Heart right ventricle (tissue), 16 donors: ENCODE results near the gene EFCC1. TPM values are rescaled to one million over a fixed set of nuclear protein-coding genes. Genes with fewer than 3 reads are reported as not detected.

Experiments used
- ATAC-seq, 8 donors: fragments of 200-7000 bp; cut with Tn5 transposase; one replicate each; pipeline ENCODE4 v1.9.1; 2020; ENCODE audit warnings: mild to moderate bottlenecking in 8 of 8, moderate library complexity in 8 of 8, moderate number of reproducible peaks in 1 of 8
- DNase-seq, 2 donors: peaks; one replicate each; pipeline ENCODE4 v3.0.0-alpha.2; 2020
- H3K27ac ChIP-seq, 10 donors: fragments of 200-600 bp; sonication (generic) in 2 of 10; one replicate each; pipeline versions ENCODE4 v1.5.0 to v1.8.0; 2020 to 2022; ENCODE audit warnings: mild to moderate bottlenecking in 3 of 10
- H3K27me3 ChIP-seq, 7 donors: fragments of 200-600 bp; one replicate each; pipeline ENCODE4 v1.8.0; 2021 to 2022; ENCODE audit warnings: mild to moderate bottlenecking in 2 of 7
- H3K36me3 ChIP-seq, 9 donors: fragments of 200-600 bp; sonication (generic) in 1 of 9; one replicate each; pipeline versions ENCODE4 v1.5.0 to v1.8.0; 2020 to 2022; ENCODE audit warnings: mild to moderate bottlenecking in 2 of 9
- H3K4me1 ChIP-seq, 9 donors: fragments of 200-600 bp; sonication (generic) in 1 of 9; one replicate each; pipeline versions ENCODE4 v1.5.0 to v1.8.0; 2020 to 2022; ENCODE audit warnings: mild to moderate bottlenecking in 4 of 9
- H3K4me3 ChIP-seq, 10 donors: fragments of 200-600 bp; sonication (generic) in 2 of 10; one replicate each; pipeline versions ENCODE4 v1.5.0 to v1.8.0; 2020 to 2022; ENCODE audit warnings: mild to moderate bottlenecking in 7 of 10, moderate library complexity in 2 of 10
- H3K9me3 ChIP-seq, 11 donors: fragments of 200-600 bp in 10 of 11; sonication (generic) in 2 of 11; one replicate each; pipeline versions ENCODE4 v1.5.0 to v1.8.0; 2013 to 2022; ENCODE audit warnings: mild to moderate bottlenecking in 2 of 11, control low read depth in 1 of 11, moderate library complexity in 1 of 11
- CTCF ChIP-seq, 9 donors: fragments of 200-600 bp; sonication (generic) in 2 of 9; IDR thresholded peaks; one replicate each; pipeline versions ENCODE4 v1.5.0 to v1.8.0; 2021 to 2022; ENCODE audit warnings: antibody characterized with exemption in 9 of 9, mild to moderate bottlenecking in 5 of 9, moderate library complexity in 1 of 9
- WGBS, 2 donors: extraction: QIAGEN DNeasy Blood & Tissue Kit; methylation state at CpG; one replicate each; pipeline ENCODE4 v1.1.7; 2013; ENCODE audit warnings: inconsistent platforms in 1 of 2; 5-methylcytosine and 5-hydroxymethylcytosine counted together
- intact Hi-C, 10 donors: fragments of 100-400 bp; cut with DNase I; formaldehyde crosslinking; loops; one replicate each; pipeline versions ENCODE4 v1.11.1 to v1.14.2; 2022
- polyA plus RNA-seq, 2 donors: library from polyadenylated mRNA; stranded (reverse); fragments of 200-250 nt; gene quantifications; one replicate each; pipeline ENCODE4 v1.2.3, GENCODE V29; 2013
- total RNA-seq, 10 donors: library from RNA; stranded (reverse); fragmentation: NEBNext Ultra II Directional in 3 of 10; extraction: Animal tissue kit (Norgen Biotek cat#: 25700) in 3 of 10; gene quantifications; one replicate each; pipeline versions ENCODE4 v1.2.1 to v1.2.4, GENCODE V29; 2021 to 2023
- donor health status: Arrhythmogenic right ventricular cardiomyopathy.
- donor health status: ischemic (EF 13 %, LVEDD 7.1; RV severe dilation, severe dysfunction).
- donor health status: healthy with polysubstance abuse.
- donor health status: DM: no; HTN: yes; CAD: no.
- donor health status: DM: no; HTN: no; CAD: no.
- donor health status: ischemic (EF 25% LVEDD 6.9; RV normal size, moderate dysfunction).
- donor health status: ischemic (EF 25% LVEDD 5.7; RV mildly dilated, moderate dysfunction).
- donor health status: healthy.
- donor health status: DM: yes; HTN: yes; CAD: no.
- donor health status: Ischemic cardiomyopathy.
- donor health status: ischemic (EF 35%, LVEDD 5.7; RV mildly dilated, moderate dysfunction).
- donor health status: nonischemic (EF 11% LVEDD 7.7; RV severe dilation, severe dysfunction).
- donor health status: DM: yes; HTN: yes; CAD: no.
- donor health status: PGD.
- donor health status: ischemic (EF 29% LVEDD 5.4; RV normal size, mild dysfunction).
- donor health status: nonischemic (EF 23%, LVEDD 6.1; RV moderate dilation, normal function).

The EFCC1 gene
- total and polyA plus RNA-seq, 12 donors: 1.0 to 3.3 (median 2.1) TPM

GRCh38 chr3:128987302-128988100 is 13.6 kb upstream of the EFCC1 start:
- no peak overlapping the region for H3K27ac ChIP-seq
- 90 to 93% methylated on average over 15 of the region's 15 CpGs for WGBS, 2 donors
- no peaks in the 10 kb centered on the region for H3K27me3 ChIP-seq
- ATAC-seq (no peak), DNase-seq (no peak)
- no peaks in the 10 kb centered on the region for H3K4me1 ChIP-seq
- no peaks in the 10 kb centered on the region for H3K36me3 ChIP-seq
- H3K4me3 ChIP-seq: no peak overlapping the region
- H3K9me3 ChIP-seq: no peaks in the 10 kb centered on the region
- intact Hi-C loops: loop anchor here in 2 of 10 donors (10.0 kb wide), 2 partner anchors 47 to 57 kb away; no protein-coding TSS in a partner anchor
- no peak for TF ChIP-seq CTCF (IDR thresholded peaks at IDR 0.05)

GRCh38 chr3:128988286-128988685 is 12.8 kb upstream of the EFCC1 start:
- no peaks in the 10 kb centered on the region for H3K27me3 ChIP-seq
- H3K27ac ChIP-seq: no peak overlapping the region
- peaks cover 0 to 4% (median 0%) of the 10 kb centered on the region in 9 donors for H3K4me1 ChIP-seq
- no peaks in the 10 kb centered on the region for H3K9me3 ChIP-seq
- no peak for TF ChIP-seq CTCF (IDR thresholded peaks at IDR 0.05)
- ATAC-seq: no peak
- H3K36me3 ChIP-seq: no peaks in the 10 kb centered on the region
- 95 to 97% methylated on average over 8 of the region's 8 CpGs for WGBS, 2 donors
- DNase-seq: no peak
- intact Hi-C loops: loop anchor here in 2 of 10 donors (10.0 kb wide), 2 partner anchors 47 to 57 kb away; no protein-coding TSS in a partner anchor
- no peak overlapping the region for H3K4me3 ChIP-seq

DNA sequence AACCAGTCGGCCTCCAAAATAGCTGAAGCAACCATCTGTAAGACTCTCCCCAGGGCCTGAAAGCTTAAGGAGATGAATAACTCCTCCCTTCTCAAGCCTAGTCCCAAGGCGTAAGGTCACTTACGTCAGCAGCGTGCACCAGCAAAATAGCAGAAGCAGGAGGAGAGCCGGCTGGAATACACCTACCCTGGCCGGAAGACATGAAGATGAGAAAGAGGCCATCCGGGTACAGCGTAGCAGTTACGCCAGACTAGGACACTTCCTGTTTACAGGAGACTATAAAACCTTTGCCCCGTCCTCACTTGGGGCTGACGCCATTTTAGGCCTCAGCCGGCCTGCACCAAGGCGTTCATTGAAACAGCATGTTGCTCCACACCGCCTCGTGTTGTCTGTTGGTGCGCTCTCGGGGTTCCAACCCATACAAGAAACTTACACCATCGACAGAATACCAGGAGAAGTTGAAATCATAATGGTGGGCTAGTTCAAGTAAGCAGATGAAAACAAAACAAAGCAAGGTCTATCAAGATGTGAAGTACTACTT is 9.7 kb upstream of the EFCC1 start:
- H3K27ac ChIP-seq: peak overlapping the region in 1 of 10 donors; percentile 82
- H3K4me3 ChIP-seq: no peak overlapping the region
- no peak for DNase-seq

More for the DNA sequence above, 9.7 kb upstream of the EFCC1 start:
- no peak for TF ChIP-seq CTCF (IDR thresholded peaks at IDR 0.05)
- H3K36me3 ChIP-seq: no peaks in the 10 kb centered on the region
- WGBS, 2 donors: 91 to 96% methylated on average over 18 of the region's 18 CpGs
- H3K4me1 ChIP-seq: peaks cover 0 to 20% (median 13%) of the 10 kb centered on the region in 9 donors
- H3K9me3 ChIP-seq: no peaks in the 10 kb centered on the region
- intact Hi-C loops: loop anchor here in 1 of 10 donors (5.0 kb wide), 1 partner anchor 36 kb away; no protein-coding TSS in a partner anchor
- H3K27me3 ChIP-seq: peaks cover 0 to 5% (median 0%) of the 10 kb centered on the region in 7 donors
- no peak for ATAC-seq
